B cell (primary cell): ENCODE measurements around the gene HOXA9. TPM values are rescaled to one million over a fixed set of nuclear protein-coding genes. Genes with fewer than 3 reads are reported as not detected.

ENCODE experiments used
- ATAC-seq: fragments of 200-7000 bp; cut with Tn5 transposase; one replicate; pipeline ENCODE4 v1.10.0; 2021; ENCODE audit warnings: low read depth, mild to moderate bottlenecking, moderate number of reproducible peaks, moderate library complexity
- CTCF ChIA-PET: fragments of 350-600 bp; sonication (Branson Sonifier 250); formaldehyde crosslinking; loops from one replicate; lab custom pipeline; 2021; ENCODE audit warnings: antibody characterized with exemption, inconsistent platforms; lab: Charles Lee
- POLR2A ChIA-PET: fragments of 350-600 bp; sonication (Branson Sonifier 250); formaldehyde crosslinking; loops from one replicate; lab custom pipeline; 2021; ENCODE audit warnings: antibody characterized with exemption; lab: Charles Lee
- DNase-seq: peaks from one replicate; pipeline ENCODE4 v3.0.0; 2013
- H2AFZ ChIP-seq: 2 replicates; pipeline ENCODE4 v1.6.1; 2012; ENCODE audit warnings: mild to moderate bottlenecking, low read depth, low read length; ENCODE audit not compliant: insufficient read depth, poor library complexity, severe bottlenecking
- H3K27ac ChIP-seq, 2 donors: 1 replicate in 1 of 2; 2 replicates in 1 of 2; pipeline ENCODE4 v1.5.1; 2012 to 2013; ENCODE audit warnings: low read length in 2 of 2, mild to moderate bottlenecking in 2 of 2, moderate library complexity in 1 of 2
- H3K27me3 ChIP-seq, 4 experiments: fragments of 200-600 bp in 1 of 4; sonication (generic) in 1 of 4; replicated peaks in 1 of 4; 1 replicate in 2 of 4; 2 replicates in 2 of 4; pipeline versions ENCODE4 v1.6.1 to v1.7.0; 2013 to 2016; ENCODE audit warnings: low read length in 3 of 4, mild to moderate bottlenecking in 2 of 4, mixed read lengths in 1 of 4, moderate library complexity in 1 of 4; ENCODE audit not compliant: insufficient read depth in 4 of 4, control insufficient read depth in 3 of 4; ENCODE audit errors: control extremely low read depth in 1 of 4
- H3K36me3 ChIP-seq, 2 experiments: replicated peaks in 1 of 2; 1 replicate in 1 of 2; 2 replicates in 1 of 2; pipeline versions ENCODE4 v1.6.1 to v1.7.1; 2013; ENCODE audit warnings: low read length in 1 of 2; ENCODE audit not compliant: insufficient read depth in 2 of 2, control insufficient read depth in 1 of 2; ENCODE audit errors: control extremely low read depth in 1 of 2, extremely low read depth in 1 of 2
- H3K4me1 ChIP-seq, 2 donors: fragments of 200-600 bp in 1 of 2; sonication (generic) in 1 of 2; 1 replicate in 1 of 2; 2 replicates in 1 of 2; pipeline versions ENCODE4 v1.5.1 to v1.6.1; 2013 to 2017; ENCODE audit warnings: low read length in 2 of 2; ENCODE audit not compliant: control insufficient read depth in 2 of 2, insufficient read depth in 2 of 2
- H3K4me2 ChIP-seq: replicated peaks from 2 replicates; pipeline ENCODE3; 2012; ENCODE audit warnings: mild to moderate bottlenecking, low read depth, low read length; ENCODE audit not compliant: poor library complexity, severe bottlenecking
- H3K4me3 ChIP-seq, 5 experiments: fragments of 200-600 bp in 1 of 5; sonication (generic) in 1 of 5; 1 replicate in 3 of 5; 2 replicates in 2 of 5; pipeline versions ENCODE4 v1.5.1 to v1.7.0; 2011 to 2016; ENCODE audit warnings: low read length in 4 of 5, mild to moderate bottlenecking in 4 of 5, low read depth in 2 of 5, control low read depth in 1 of 5, moderate library complexity in 1 of 5; ENCODE audit not compliant: insufficient read depth in 1 of 5; ENCODE audit errors: control extremely low read depth in 1 of 5, extremely low read depth in 1 of 5
- H3K79me2 ChIP-seq: fragments of 200-600 bp; sonication (generic); one replicate; pipeline ENCODE4 v1.6.0; 2016; ENCODE audit warnings: low read length; ENCODE audit not compliant: control insufficient read depth, insufficient read depth
- H3K9ac ChIP-seq: fragments of 200-600 bp; sonication (generic); 2 replicates; pipeline ENCODE4 v1.6.1; 2017; ENCODE audit warnings: mild to moderate bottlenecking, low read length, moderate library complexity
- H3K9me3 ChIP-seq, 3 donors: one replicate each; pipeline versions ENCODE4 v1.6.1 to v1.7.1; 2013; ENCODE audit warnings: low read length in 2 of 3; ENCODE audit not compliant: control insufficient read depth in 2 of 3, insufficient read depth in 1 of 3; ENCODE audit errors: control extremely low read depth in 1 of 3
- H4K20me1 ChIP-seq: 2 replicates; pipeline ENCODE4 v1.6.0; 2012; ENCODE audit warnings: mild to moderate bottlenecking, low read length; ENCODE audit not compliant: insufficient read depth, control insufficient read depth, poor library complexity, severe bottlenecking
- H3K27ac Mint-ChIP-seq: one replicate; pipeline ENCODE4 v1.8.0; 2021; ENCODE audit warnings: mixed read lengths
- H3K27me3 Mint-ChIP-seq: one replicate; pipeline ENCODE4 v1.8.0; 2021; ENCODE audit warnings: mixed read lengths
- H3K4me1 Mint-ChIP-seq: one replicate; pipeline ENCODE4 v1.8.0; 2021; ENCODE audit warnings: mixed read lengths
- H3K4me3 Mint-ChIP-seq: one replicate; pipeline ENCODE4 v1.8.0; 2021; ENCODE audit warnings: mixed read lengths
- H3K9me3 Mint-ChIP-seq: one replicate; pipeline ENCODE4 v1.8.0; 2022; ENCODE audit warnings: mixed read lengths; ENCODE audit not compliant: insufficient read depth
- EZH2 ChIP-seq: IDR thresholded peaks from 2 replicates; pipeline ENCODE4 v1.6.1; 2012; ENCODE audit warnings: borderline replicate concordance, low read depth, mild to moderate bottlenecking, moderate library complexity, low read length; ENCODE audit not compliant: insufficient read depth, poor library complexity, severe bottlenecking
- WGBS: methylation state at CpG from one replicate; pipeline ENCODE4 v1.1.5; 2013; ENCODE audit warnings: missing lambda C conversion rate; ENCODE audit not compliant: insufficient coverage; 5-methylcytosine and 5-hydroxymethylcytosine counted together
- intact Hi-C: fragments of 100-400 bp; cut with micrococcal nuclease; formaldehyde crosslinking; loops from one replicate; pipeline ENCODE4 v1.10.0; 2022
- polyA minus RNA-seq: library from RNA; depleted of rRNA, polyadenylated mRNA; stranded (reverse); fragments of >200 nt; gene quantifications from 2 replicates; pipeline ENCODE4 v1.2.3, GENCODE V29; 2012
- polyA plus RNA-seq: library from polyadenylated mRNA; depleted of rRNA; stranded (reverse); fragments of >200 nt; gene quantifications from 2 replicates; pipeline ENCODE4 v1.2.3, GENCODE V29; 2012
- total RNA-seq, 2 donors: library from RNA; stranded (reverse); fragments of 120-200 nt in 1 of 2; gene quantifications; 1 replicate in 1 of 2; 2 replicates in 1 of 2; pipeline versions ENCODE4 v1.2.3 to v1.2.4, GENCODE V29; 2013 to 2022
- TF ChIP-seq, protein P1 (sequence below): fragments of 200-600 bp; IDR thresholded peaks from one replicate; pipeline ENCODE4 v1.8.0; 2022; ENCODE audit warnings: antibody characterized with exemption, mild to moderate bottlenecking

The HOXA9 gene
- not detected in 2 replicates for total RNA-seq
- total RNA-seq (2013): 0.51 TPM
- 0.07 TPM in 1 of 2 replicates, not detected in the other for polyA plus RNA-seq
- not detected in 2 replicates for polyA minus RNA-seq

DNA sequence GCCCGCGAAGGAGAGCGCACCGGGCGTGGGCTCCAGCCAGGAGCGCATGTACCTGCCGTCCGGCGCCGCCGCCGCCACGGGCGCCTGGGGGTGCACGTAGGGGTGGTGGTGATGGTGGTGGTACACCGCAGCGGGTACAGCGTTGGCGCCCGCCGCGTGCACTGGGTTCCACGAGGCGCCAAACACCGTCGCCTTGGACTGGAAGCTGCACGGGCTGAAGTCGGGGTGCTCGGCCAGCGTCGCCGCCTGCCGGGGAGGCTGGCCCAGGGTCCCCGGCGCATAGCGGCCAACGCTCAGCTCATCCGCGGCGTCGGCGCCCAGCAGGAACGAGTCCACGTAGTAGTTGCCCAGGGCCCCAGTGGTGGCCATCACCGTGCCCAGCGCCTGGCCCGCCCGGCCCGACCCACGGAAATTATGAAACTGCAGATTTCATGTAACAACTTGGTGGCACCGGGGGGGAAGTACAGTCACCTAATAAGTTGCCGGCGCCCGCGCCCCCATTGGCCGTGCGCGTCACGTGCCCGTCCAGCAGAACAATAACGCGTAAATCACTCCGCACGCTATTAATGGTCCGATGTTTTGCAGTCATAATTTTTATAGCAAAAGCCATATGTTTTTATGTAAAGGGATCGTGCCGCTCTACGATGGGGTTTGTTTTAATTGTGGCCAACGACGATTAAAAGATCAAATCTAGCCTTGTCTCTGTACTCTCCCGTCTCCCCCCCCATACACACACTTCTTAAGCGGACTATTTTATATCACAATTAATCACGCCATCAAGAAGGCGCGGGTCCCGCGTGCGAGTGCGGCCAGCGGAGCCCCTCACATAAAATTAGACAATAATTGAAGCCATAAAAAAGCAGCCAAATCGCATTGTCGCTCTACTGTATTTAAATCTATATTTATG lies at the start of gene HOXA9:
Gene HOXA9, minus strand, starts transcription at position 449 of the 907 bp plus-strand sequence. Its CDS starts 80 bp downstream, at position 369.
- Mint-ChIP-seq H3K9me3 (no peaks in the 10 kb centered on the region), H3K4me1 (peaks cover 23% of the 10 kb centered on the region), H3K27ac (peak within 1 kb of the TSS; percentile 82), H3K27me3 (peaks cover 57% of the 10 kb centered on the region), H3K4me3 (peak within 1 kb of the TSS; percentile 13)
- Histone ChIP-seq H3K4me1 (peaks cover 45 to 61% of the 10 kb centered on the region in 2 donors), H4K20me1 (peaks cover 4% of the 10 kb centered on the region), H3K27ac (no peak within 1 kb of the TSS), H3K79me2 (no peaks in the 10 kb centered on the region), H3K4me2 (peak within 1 kb of the TSS; percentile 18), H2AFZ (peak within 1 kb of the TSS; percentile 2), H3K27me3 (peaks cover 0 to 89% (median 75%) of the 10 kb centered on the region in 4 experiments), H3K9ac (no peak within 1 kb of the TSS), H3K36me3 (no peaks in the 10 kb centered on the region), H3K4me3 (peak within 1 kb of the TSS in 2 of 5 experiments; percentile 3 to 5), H3K9me3 (peaks cover 0 to 78% (median 18%) of the 10 kb centered on the region in 3 donors)
- no peak for TF ChIP-seq EZH2
- TF ChIP-seq, protein P1, sequence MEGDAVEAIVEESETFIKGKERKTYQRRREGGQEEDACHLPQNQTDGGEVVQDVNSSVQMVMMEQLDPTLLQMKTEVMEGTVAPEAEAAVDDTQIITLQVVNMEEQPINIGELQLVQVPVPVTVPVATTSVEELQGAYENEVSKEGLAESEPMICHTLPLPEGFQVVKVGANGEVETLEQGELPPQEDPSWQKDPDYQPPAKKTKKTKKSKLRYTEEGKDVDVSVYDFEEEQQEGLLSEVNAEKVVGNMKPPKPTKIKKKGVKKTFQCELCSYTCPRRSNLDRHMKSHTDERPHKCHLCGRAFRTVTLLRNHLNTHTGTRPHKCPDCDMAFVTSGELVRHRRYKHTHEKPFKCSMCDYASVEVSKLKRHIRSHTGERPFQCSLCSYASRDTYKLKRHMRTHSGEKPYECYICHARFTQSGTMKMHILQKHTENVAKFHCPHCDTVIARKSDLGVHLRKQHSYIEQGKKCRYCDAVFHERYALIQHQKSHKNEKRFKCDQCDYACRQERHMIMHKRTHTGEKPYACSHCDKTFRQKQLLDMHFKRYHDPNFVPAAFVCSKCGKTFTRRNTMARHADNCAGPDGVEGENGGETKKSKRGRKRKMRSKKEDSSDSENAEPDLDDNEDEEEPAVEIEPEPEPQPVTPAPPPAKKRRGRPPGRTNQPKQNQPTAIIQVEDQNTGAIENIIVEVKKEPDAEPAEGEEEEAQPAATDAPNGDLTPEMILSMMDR: no peak
- ChIA-PET POLR2A (interaction anchor here (1.1 kb wide), 1 partner anchor 10 kb away, joined by 5 read pairs; no protein-coding TSS in a partner anchor), CTCF (interaction anchor here (1.0 to 1.5 kb wide), 3 partner anchors 15 to 33 kb away, joined by 3 to 6 read pairs (median 4); no protein-coding TSS in a partner anchor)
- intact Hi-C loops: loop anchor here (10.0 kb wide), 2 partner anchors 891 to 971 kb away; no protein-coding TSS in a partner anchor
- peak; percentile 44 for DNase-seq
- no peak for ATAC-seq
- 8% methylated on average over 67 of the region's 82 CpGs for WGBS
